Fibroblast of pulmonary artery (primary cell): Measurements from ENCODE around the gene EPHA3.

ENCODE experiments used
- DNase-seq: peaks from one replicate; pipeline ENCODE4 v3.0.0-alpha.2; 2010; ENCODE audit warnings: low read depth
- H3K4me3 ChIP-seq: replicated peaks from 2 replicates; pipeline ENCODE4 v1.5.1; 2011; ENCODE audit warnings: low read depth, mild to moderate bottlenecking, control low read depth, low read length, moderate library complexity
- CTCF ChIP-seq: IDR thresholded peaks from 2 replicates; pipeline ENCODE4 v1.5.1; 2011; ENCODE audit warnings: mild to moderate bottlenecking, control low read depth, low read length, inconsistent platforms; ENCODE audit errors: missing control alignments

Gene EPHA3

DNA sequence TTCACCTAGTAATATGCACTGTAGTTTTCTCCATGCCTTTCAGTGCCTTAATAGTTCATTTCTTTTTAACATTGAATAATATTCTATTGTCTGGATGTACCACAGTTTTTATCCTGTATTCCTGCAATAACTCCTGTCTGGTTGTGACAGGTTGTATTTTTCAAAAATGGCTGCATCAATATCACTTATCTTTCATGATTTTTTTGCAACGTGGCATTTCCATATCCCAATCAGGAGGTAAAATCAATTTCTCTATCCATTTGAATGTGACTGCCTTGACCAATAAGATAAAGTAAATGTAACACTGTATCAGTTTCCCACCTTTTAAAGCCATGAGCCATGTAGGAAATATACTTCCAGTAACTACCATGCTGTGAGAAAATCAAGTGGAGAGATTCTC, 27.5 kb upstream of the EPHA3 start:
- DNase-seq: no peak
- H3K4me3 ChIP-seq: no peak overlapping the region
- TF ChIP-seq CTCF: no peak

DNA sequence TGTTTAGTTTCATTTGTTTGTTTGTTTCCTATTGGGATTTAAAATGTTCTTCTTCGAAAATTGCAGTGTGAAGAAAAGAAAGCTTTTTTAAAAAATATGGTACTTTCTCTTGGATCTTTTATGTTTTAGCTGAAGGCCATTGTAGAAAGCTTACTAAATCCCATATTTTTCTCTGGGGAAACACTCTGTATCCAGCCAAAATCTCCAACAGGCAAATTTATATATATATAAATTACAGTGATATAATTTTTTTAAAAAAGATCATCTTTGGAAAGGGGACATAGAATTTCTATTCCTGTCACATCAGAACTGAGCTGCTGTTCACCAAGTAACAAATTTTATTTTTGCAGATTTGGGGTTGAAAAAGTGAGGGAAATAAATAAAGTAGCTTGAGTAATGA, 19.6 kb upstream of the EPHA3 start:
- DNase-seq: no peak
- no peak overlapping the region for H3K4me3 ChIP-seq
- no peak for TF ChIP-seq CTCF

- DNase-seq: no peak
- no peak overlapping the region for H3K4me3 ChIP-seq
- TF ChIP-seq CTCF: no peak
These were observed 9.2 kb upstream of the EPHA3 start for GRCh38 chr3:89098173-89098572.

DNA sequence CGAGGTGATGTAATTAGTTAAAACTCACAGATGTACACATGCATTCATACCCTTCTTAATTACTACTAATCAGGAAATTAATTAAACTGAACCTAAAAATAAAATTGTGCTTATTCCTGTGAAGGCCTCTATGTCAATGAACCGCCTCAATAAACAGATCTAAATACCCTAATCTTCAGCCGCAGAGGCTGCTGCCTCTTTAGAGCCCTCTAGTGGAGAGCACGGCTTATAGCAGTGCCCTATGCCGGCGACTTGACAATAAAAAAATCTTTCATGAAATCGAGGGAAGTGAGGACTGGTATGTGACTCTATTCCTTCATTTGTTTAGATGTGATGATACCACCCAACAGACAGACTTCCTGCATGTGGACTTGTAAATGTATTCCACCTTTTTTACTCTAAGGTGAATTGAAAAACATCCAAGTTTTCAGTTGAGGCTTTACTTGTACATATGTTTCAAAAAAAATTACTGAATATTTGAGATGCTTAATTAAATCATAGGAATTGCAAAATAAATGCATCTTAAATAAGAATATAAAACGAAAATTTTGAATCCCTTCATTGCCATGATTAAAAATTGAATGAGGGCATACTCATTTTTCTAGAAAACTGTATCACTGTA, 8.3 kb upstream of the EPHA3 start:
- no peak for TF ChIP-seq CTCF
- peak; percentile 71 for DNase-seq
- no peak overlapping the region for H3K4me3 ChIP-seq

DNA sequence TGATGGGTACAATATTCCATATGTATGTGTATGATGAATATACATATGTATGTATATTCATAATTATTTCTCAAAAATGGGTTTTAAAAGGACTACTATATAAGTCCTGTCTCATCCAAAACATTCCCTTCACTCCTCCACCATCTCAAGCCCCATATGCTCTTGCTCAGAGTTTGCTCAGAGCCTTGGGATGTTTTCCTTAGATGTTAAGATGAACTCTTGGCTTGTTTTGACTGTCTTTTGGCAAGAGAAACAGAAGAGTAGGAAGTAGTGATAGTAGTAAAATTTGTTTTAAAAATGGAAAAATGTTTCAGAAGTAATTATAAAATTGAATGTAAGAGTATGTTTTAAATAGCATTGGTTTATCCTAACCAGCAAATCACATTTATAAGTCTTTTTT, 6.2 kb upstream of the EPHA3 start:
- no peak for DNase-seq
- H3K4me3 ChIP-seq: no peak overlapping the region
- TF ChIP-seq CTCF: no peak

- H3K4me3 ChIP-seq: no peak overlapping the region
- no peak for TF ChIP-seq CTCF
- no peak for DNase-seq
These were observed 5.5 kb upstream of the EPHA3 start for GRCh38 chr3:89101921-89102320.

DNA sequence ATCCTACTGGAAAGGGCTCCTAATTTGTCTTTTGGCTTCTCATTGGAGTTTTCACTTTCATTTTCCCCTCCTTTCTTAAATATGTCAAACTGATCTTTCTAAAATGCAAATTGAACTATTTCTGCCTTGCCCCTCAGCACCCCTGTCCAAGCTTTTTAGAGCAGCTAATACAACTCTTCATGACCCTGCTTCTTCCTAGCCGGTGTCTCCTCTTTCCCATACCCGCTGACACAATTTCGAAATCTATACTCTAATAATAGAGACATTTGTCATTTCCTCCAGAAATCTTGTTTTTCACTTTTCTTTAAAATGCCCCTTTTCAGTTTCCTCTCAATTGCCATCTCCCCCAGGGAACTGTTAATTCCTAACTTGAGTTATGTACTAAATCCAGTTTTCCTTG, 2.9 kb upstream of the EPHA3 start:
- no peak overlapping the region for H3K4me3 ChIP-seq
- TF ChIP-seq CTCF: no peak

More for the DNA sequence above, 2.9 kb upstream of the EPHA3 start:
- DNase-seq: no peak
